Stimulated activated CD8-positive, alpha-beta memory T cell treated with anti-CD3 and anti-CD28 coated beads, Interleukin-15, amount 100 ng/mL, for 1 hour (primary cell): ENCODE results near the gene COPZ1.
"Not testable (repeated sequence)": the region's sequence is repeated elsewhere in the genome, so short reads cannot be mapped to it uniquely, and the experiment has no call there.

ENCODE experiments used
- DNase-seq: peaks from one replicate; pipeline ENCODE4 v3.0.0-alpha.2; 2020; ENCODE audit warnings: low read depth

COPZ1 gene

DNA sequence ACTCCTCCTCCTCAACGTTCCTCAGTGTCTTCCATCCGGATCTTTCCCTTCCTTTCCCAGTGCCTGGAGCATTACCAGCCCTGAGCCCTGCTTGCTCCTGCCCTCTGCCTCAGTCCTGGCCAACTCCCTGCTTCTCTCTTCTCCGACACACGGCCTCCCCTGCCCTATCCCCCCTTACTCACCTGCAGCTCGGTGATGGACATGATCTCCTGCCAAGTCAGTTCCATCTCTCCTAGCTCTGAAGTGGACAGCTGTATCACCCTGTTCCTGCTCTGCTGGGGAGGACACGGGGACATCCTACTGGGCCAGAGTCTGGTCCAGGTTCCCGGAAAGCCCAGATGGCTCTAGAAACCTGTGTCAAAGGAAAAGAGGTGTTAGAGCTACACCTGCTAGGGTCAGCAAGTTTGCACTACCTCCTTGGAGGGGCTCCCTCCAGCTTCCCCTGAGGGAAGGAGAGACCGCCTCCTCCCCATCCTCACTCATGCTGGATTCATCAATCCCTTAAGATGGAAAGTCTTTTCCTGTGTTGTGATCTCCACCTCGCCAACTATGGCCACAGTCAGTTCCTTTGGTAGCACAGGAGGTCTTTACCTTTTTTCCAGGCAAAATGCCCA lies 29.9 kb upstream of the COPZ1 start:
- no peak for DNase-seq

DNA sequence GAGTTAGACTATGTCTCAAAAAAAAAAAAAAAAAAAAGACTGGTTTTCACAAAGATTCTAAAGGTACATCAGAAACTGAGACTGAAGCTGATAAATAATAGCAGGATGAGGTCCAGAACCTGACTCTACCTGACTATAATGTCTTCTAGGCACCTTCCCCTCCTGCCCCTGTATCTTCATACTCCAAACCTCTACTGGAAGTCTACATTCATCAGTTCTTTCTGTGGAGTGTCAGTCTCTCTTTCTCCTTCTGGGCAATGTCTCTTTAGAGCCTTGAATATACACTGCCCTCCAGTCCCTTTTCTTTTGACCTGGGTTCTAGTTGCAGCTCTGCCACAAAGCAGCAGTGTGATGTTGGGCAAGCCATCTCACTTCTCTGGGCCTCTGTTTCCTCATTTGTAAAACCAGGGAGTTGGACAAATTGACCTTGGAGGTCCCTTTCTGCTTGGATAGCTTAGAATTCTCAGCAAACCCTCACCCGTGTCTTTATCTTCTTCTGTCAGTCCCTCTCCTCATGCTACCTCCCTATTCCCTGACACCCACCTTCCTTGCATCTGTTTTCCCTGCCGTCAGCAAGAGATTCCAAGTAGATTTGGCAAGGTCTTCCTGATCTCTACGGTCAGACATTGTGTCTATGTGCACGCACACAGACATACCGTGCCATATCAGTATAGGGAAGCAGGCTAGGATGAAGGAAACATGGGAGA lies 28.4 kb upstream of the COPZ1 start:
- no peak for DNase-seq

GRCh38 chr12:54298904-54299303 lies 26.0 kb upstream of the COPZ1 start:
- DNase-seq, result no peak

- DNase-seq, result no peak
Observed at GRCh38 chr12:54299515-54300224, 25.3 kb upstream of the COPZ1 start.

GRCh38 chr12:54300225-54300731 lies 24.7 kb upstream of the COPZ1 start:
- DNase-seq, result no peak

DNA sequence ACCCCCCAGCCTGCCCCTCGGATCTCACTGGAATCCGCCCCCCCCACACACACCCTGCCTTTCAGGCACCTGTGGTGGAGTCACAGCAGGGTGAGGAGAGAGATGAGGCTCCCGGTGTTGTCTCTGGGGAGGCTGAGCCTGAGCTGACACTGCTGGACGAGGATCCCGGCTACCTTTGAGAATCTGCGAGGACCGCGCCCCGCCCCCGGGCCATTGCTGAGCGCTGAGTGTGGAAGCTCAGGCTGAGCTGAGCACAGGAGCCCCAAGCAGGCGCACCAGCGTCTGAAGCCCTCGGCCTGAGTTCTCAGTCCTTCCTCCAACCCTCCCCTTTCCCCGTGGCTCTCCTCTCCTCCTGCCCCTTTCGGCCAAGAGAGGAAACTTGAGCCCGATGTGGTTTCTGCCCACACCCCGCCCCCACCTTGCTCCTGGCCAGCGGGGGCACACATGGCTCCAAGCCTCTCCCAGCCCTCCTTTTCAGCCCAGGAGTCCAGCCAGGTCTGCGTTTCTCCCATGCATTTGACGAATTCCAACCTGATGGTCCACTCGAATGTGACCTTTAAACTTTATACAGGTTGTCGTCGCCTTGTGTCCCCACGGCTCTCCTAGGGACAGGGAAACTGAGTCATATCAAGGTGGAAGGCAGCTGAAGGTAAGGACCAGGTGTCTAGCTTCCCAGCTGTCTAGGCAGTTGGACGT lies 24.1 kb upstream of the COPZ1 start, which contains the start of gene NFE2:
Gene NFE2 (minus strand): TSS at position 284 of the 696 bp plus-strand sequence. CDS start 5,767 bp downstream, outside the sequence.
- no peak for DNase-seq

- DNase-seq, result no peak
Observed at GRCh38 chr12:54301428-54302048, 23.4 kb upstream of the COPZ1 start.

- no peak for DNase-seq
Observed at GRCh38 chr12:54303640-54304039, 21.3 kb upstream of the COPZ1 start.

- DNase-seq, result no peak
Observed at GRCh38 chr12:54304187-54304810, 20.6 kb upstream of the COPZ1 start.

DNA sequence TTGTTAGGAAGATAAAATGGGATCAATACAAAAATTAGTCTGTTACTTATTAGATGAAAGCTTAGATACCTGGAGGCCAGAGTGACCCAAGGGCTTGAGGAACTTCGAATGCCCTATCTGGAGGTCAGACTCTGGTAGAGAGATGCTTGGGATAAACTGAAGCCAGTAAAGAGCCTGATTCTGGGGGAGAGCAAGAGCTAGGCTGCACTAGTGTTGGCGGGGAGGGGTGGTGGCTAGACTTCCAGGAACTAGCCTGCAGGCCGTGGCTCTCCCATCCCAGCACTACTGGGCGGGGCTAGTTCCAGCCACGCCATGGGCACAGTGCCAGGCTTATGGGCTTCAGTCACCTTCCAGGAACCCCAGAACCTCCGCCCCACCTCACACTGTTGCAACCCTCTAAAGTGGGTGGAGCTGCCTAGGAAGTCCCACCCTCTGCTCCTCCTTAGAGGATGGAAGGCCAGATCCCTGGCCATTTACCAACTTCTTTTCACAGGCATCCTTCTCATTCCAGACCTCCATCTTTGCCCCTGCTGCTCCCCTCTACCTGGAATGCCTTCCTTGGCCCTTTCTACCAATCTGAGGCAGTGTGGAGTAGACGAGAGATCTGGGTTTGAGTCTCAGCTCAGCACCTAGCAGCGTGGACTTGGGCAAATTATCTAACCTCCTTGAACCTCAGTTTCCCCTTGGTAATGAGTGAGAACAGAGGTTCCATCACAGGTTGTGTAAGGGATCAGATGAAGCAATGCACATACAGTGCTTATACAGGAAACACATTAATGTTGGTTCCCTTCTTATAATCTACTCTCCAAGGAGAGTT lies 17.8 kb upstream of the COPZ1 start:
- DNase-seq, result no peak

DNA sequence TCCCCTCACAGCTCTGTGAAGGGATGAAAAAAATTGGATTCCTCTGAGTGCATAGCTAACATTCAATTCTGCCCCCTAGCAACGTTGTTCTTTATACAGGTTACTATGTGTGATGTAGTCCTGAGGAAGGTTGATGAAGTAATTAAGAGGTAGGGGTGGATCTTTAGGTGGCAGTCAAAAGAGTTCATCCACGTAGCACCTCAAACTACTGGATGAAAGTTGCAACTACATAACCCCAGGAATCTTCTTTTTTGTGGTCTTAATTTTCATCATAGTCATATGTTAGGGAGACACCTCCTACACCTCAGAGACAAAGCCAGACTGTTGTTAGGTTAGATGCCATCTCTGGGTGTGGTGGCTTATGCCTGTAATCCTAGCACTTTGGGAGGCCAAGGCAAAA lies 13.9 kb upstream of the COPZ1 start:
- no peak for DNase-seq

DNA sequence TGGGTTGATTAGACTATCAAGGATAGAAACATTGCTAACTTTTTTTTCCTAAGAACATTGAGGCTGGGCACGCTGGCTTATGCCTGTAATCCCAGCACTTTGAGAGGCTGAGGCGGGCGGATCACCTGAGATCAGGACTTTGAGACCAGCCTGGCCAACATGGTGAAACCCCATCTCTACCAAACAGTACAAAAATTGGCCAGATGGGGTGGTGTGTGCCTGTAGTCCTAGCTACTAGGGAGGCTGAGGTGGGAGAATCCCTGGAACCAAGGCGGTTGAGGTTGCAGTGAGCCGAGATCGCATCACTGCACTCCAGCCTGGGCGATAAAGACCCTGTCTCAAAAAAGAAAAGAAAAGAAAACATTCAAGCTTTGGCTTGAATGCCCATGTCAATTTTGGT lies 12.6 kb upstream of the COPZ1 start:
- DNase-seq, result not testable (repeated sequence)

- no peak for DNase-seq
Observed at GRCh38 chr12:54321363-54321762, 3.6 kb upstream of the COPZ1 start.

GRCh38 chr12:54325442-54326109 lies 645 bp downstream of the COPZ1 start:
- DNase-seq, result not testable (repeated sequence)

GRCh38 chr12:54328595-54329337 lies 3.8 kb downstream of the COPZ1 start:
- DNase-seq, result no peak

GRCh38 chr12:54329759-54330158 lies 4.8 kb downstream of the COPZ1 start:
- DNase-seq, result no peak

- DNase-seq, result no peak
Observed at GRCh38 chr12:54330442-54330841, 5.5 kb downstream of the COPZ1 start.

DNA sequence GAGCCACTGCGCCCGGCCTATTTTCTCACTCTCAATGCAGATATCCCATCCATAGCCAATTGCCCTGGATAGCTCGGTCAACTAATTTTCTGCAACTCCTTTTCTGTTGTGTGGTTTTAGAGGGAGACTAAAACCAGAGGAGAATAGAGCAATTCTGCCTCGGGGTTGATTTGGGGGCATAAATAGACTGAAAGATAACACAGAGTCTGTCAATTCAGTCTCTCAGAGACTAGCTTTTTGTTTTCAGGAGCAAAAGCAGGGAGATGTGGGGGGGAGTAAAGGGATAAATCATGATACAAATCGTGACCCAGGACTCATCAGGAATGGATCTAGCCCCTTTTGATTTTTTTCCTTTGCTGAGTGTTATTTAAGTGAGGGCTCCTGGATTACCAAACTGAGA lies 6.5 kb downstream of the COPZ1 start:
- DNase-seq, result no peak

- DNase-seq, result no peak
Observed at GRCh38 chr12:54333420-54334034, 8.6 kb downstream of the COPZ1 start.
